Esophagus squamous epithelium (tissue), 5 donors: ENCODE data around the gene TRIP4. TPM values are rescaled to one million over a fixed set of nuclear protein-coding genes. Genes with fewer than 3 reads are reported as not detected.

Experiments
- DNase-seq: peaks from one replicate; lab custom pipeline; 2025; lab: John Stamatoyannopoulos, UW
- H3K27ac ChIP-seq, 4 donors: fragments of 200-600 bp; sonication (generic); one replicate each; pipeline ENCODE4 v1.5.1; 2016 to 2019; ENCODE audit warnings: mild to moderate bottlenecking in 1 of 4
- H3K27me3 ChIP-seq, 4 donors: fragments of 200-600 bp; sonication (generic); 1 replicate in 3 of 4; 2 replicates in 1 of 4; pipeline versions ENCODE4 v1.5.1 to v1.6.0; 2017 to 2021; ENCODE audit warnings: antibody characterized with exemption in 1 of 4
- H3K36me3 ChIP-seq, 3 donors: fragments of 200-600 bp; sonication (generic); one replicate each; pipeline ENCODE4 v1.5.1; 2016 to 2019
- H3K4me1 ChIP-seq, 3 donors: fragments of 200-600 bp; sonication (generic); one replicate each; pipeline ENCODE4 v1.5.1; 2017 to 2019
- H3K4me3 ChIP-seq, 4 donors: fragments of 200-600 bp; sonication (generic); 1 replicate in 3 of 4; 2 replicates in 1 of 4; pipeline ENCODE4 v1.5.1; 2016 to 2019; ENCODE audit warnings: mild to moderate bottlenecking in 2 of 4, moderate library complexity in 1 of 4
- H3K9me3 ChIP-seq, 3 donors: fragments of 200-600 bp; sonication (generic); one replicate each; pipeline ENCODE4 v1.5.1; 2016 to 2019
- CTCF ChIP-seq, 6 experiments: fragments of 450-650 bp in 4 of 6; fragments of 200-600 bp in 2 of 6; sonication (generic) in 2 of 6; IDR thresholded peaks; one replicate each; pipeline ENCODE4 v1.5.1; 2016 to 2019; ENCODE audit warnings: antibody characterized with exemption in 6 of 6, mild to moderate bottlenecking in 4 of 6, moderate library complexity in 4 of 6
- POLR2A ChIP-seq, 4 donors: fragments of 450-650 bp; IDR thresholded peaks; one replicate each; pipeline ENCODE4 v1.6.1; 2017; ENCODE audit warnings: antibody characterized with exemption in 4 of 4, mild to moderate bottlenecking in 4 of 4, moderate library complexity in 3 of 4
- WGBS, 2 donors: methylation state at CpG; one replicate each; pipeline ENCODE4 v1.1.5; 2018; 5-methylcytosine and 5-hydroxymethylcytosine counted together
- intact Hi-C: fragments of 100-400 bp; cut with DNase I; formaldehyde crosslinking; loops from one replicate; pipeline ENCODE4 v1.15.0; 2022
- total RNA-seq, 4 donors: library from RNA; depleted of rRNA; stranded (reverse); fragments of >200 nt; gene quantifications; one replicate each; pipeline ENCODE4 v1.1.0, GENCODE V29; 2016
- donor health status: DM: yes; HTN: yes; CAD: no.

The TRIP4 gene
- total RNA-seq, 4 donors from 2014 or later, result 9.1 to 15.5 (median 12.8) TPM

GRCh38 chr15:64455961-64456371 is 68.3 kb downstream of the TRIP4 start:
- peak overlapping the region in 1 of 4 donors; percentile 5 for H3K27ac ChIP-seq

GRCh38 chr15:64456634-64457108 is 69.0 kb downstream of the TRIP4 start:
- TF ChIP-seq POLR2A (IDR thresholded peaks at IDR 0.05), result no peak
- TF ChIP-seq CTCF (IDR thresholded peaks at IDR 0.05), result no peak
- Histone ChIP-seq H3K4me3 (no peak overlapping the region), H3K27me3 (no peaks in the 10 kb centered on the region), H3K36me3 (peaks cover 0 to 38% (median 0%) of the 10 kb centered on the region in 3 donors), H3K27ac (peak overlapping the region in 2 of 4 donors; percentile 2 to 5), H3K4me1 (peaks cover 3 to 85% (median 23%) of the 10 kb centered on the region in 3 donors), H3K9me3 (no peaks in the 10 kb centered on the region)
- WGBS, 2 donors, result 27 to 37% methylated on average over 1 of the region's 1 CpG
- no peak for DNase-seq
- intact Hi-C loops, result no loop called here

More at GRCh38 chr15:64455961-64456371, 68.3 kb downstream of the TRIP4 start:
- 20 to 46% methylated on average over 3 of the region's 3 CpGs for WGBS, 2 donors
- no peak for DNase-seq
- Histone ChIP-seq H3K4me3 (no peak overlapping the region), H3K36me3 (peaks cover 0 to 42% (median 0%) of the 10 kb centered on the region in 3 donors), H3K9me3 (no peaks in the 10 kb centered on the region), H3K27me3 (no peaks in the 10 kb centered on the region), H3K4me1 (peaks cover 0 to 80% (median 20%) of the 10 kb centered on the region in 3 donors)
- TF ChIP-seq POLR2A (IDR thresholded peaks at IDR 0.05) (no peak), CTCF (IDR thresholded peaks at IDR 0.05) (no peak)
- intact Hi-C loops, result no loop called here

- 45 to 53% methylated on average over 3 of the region's 3 CpGs for WGBS, 2 donors
These were observed 71.6 kb downstream of the TRIP4 start for GRCh38 chr15:64459066-64459781.

GRCh38 chr15:64460206-64460723 is 72.6 kb downstream of the TRIP4 start, which contains the start of gene ZNF609:
Gene ZNF609, plus strand, starts transcription at chr15:64460578. Its CDS starts 38,842 bp downstream, at chr15:64499420.
- DNase-seq, result peak; percentile 54
- intact Hi-C loops, result no loop called here
- Histone ChIP-seq H3K27ac (peak within 1 kb of the TSS; percentile 90 to 97 (median 94)), H3K4me3 (peak within 1 kb of the TSS; percentile 70 to 97 (median 89)), H3K4me1 (peaks cover 25 to 91% (median 40%) of the 10 kb centered on the region in 3 donors), H3K36me3 (peaks cover 0 to 26% (median 0%) of the 10 kb centered on the region in 3 donors), H3K9me3 (no peaks in the 10 kb centered on the region), H3K27me3 (no peaks in the 10 kb centered on the region)
- peak in 2 of 6 experiments; percentile 29 to 34 for TF ChIP-seq CTCF (IDR thresholded peaks at IDR 0.05)
- TF ChIP-seq POLR2A (IDR thresholded peaks at IDR 0.05), result peak in 1 of 4 donors; percentile 82
- WGBS, 2 donors, result 0% methylated on average over 8 to 14 of the region's 45 CpGs

More at GRCh38 chr15:64459066-64459781, 71.6 kb downstream of the TRIP4 start:
- Histone ChIP-seq H3K4me1 (peaks cover 18 to 91% (median 33%) of the 10 kb centered on the region in 3 donors), H3K27ac (peak overlapping the region in 2 of 4 donors; percentile 90 to 96), H3K36me3 (peaks cover 0 to 35% (median 0%) of the 10 kb centered on the region in 3 donors), H3K27me3 (no peaks in the 10 kb centered on the region), H3K9me3 (no peaks in the 10 kb centered on the region), H3K4me3 (no peak overlapping the region)
- TF ChIP-seq POLR2A (IDR thresholded peaks at IDR 0.05) (no peak), CTCF (IDR thresholded peaks at IDR 0.05) (no peak)
- DNase-seq, result no peak
- intact Hi-C loops, result no loop called here
